ENCODE measurements around the gene ANKRD63.

Gene ANKRD63

DNA sequence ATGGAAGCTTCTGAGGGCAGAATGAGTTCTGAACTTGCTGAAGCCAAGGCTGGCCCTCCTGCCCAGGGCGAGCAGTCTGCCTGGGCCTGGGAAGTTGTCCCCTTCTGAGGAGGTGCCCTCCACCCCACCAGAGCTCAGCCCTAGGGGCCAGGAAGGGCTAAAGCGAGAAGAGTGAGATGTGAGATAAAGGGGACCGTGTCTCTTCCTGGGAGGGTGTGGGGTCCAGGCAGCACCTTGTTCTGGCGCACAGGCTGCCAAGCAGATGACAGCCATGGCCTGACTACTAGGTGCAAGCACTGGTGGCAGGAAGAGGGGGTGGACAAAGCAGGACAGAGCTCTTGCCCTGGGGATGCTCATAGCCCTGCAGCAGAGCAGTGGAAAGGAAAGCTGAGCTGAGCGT lies 40.3 kb downstream of the ANKRD63 start:
- no peak for DNase-seq (ENCODE audit: low read depth)

DNA sequence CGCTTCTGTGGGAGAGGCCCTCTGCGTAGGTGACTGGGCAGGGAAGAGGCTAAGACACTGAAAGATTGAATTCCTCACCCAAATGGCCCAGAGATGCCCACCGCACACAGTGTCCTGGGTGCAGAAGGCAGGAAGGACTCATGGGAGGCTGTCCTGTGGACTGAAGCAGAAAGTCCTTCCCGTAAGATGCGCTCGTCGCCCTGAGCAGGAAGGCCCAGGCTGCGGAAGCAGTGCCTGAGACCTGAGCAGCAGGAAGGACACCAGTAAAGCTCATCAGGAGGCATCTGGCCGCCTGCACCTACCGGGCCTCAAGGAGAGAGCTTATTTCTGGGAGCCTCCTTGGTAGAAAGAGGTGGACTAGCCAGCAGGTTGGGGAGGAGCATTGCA lies 40.7 kb downstream of the ANKRD63 start:
- DNase-seq (ENCODE audit: low read depth), result no peak

DNA sequence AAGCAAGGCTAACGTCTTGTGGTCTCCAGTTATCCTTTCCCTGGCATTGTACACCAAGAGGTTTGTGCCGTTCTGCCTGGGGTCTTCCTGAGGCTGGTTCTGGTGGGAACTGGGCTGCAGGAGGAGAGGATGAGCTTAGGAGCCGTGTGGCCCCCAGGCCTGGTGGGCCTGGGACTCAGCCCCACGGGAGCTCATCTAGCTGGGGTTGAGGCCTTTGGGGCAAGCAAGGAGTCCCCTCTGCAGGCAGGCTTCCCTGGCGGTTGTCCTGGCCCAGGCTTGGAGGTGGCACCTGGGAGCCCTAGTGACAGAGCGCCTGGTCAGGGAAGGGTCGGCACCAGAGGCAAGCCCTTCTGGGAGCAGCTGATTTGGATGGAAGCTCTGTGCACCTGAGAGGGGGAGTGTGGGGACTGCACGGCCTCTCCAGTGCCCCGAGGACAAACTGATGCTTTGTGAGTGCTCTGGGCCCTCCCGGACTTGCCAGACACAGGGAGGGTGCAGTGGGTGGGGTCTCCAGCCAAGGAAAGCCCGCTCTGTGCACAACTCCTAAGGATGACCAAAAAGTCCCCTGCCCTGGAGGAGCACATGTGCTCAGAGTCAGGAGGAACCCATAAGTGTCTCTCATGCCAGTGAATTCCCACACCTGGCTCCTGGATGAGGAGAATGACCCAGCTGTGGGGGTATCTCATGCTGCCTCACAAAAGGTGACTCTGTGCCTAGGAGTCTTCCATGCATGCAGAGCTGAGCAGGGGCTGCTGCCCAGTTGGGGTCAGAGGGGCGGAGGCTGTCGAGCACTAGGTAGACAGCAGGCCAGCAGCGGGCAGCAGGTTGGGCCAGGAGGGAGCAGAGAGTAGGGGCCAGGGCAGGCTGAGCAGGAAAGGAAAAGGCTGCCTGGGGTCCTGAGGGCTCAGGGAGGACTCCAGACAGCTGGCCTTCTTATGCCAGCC lies 41.3 kb downstream of the ANKRD63 start:
- DNase-seq (ENCODE audit: low read depth), result no peak

DNA sequence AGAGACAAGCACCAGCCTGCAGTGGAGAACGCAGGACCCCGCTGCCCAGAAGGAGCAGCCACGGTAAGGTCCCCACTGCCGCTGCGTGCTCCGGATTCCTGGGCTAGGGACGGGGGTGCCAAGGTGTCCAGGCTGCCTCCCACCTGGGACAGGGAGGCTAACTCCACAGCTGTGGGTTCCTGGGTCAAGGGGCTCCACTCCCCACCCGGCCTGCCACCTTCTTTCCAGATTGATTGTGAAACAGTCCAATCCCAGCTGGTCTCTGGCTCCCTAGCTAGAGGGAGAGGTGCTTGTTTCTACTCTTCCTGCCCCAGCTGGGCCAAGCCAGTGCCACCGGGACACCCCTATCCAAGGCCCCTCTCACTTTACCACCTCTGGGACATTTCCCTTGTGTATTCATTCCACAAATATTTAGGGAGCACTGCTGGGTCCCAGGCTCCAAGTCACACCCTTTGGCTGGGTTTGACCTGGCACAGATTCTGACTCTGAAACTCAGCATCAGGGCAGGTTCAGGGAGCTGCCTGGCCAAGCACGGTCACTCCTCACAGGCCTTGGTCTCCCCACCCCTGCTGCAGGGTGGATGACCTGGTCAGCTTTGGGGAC lies 42.1 kb downstream of the ANKRD63 start:
- no peak for DNase-seq (ENCODE audit: low read depth)

DNA sequence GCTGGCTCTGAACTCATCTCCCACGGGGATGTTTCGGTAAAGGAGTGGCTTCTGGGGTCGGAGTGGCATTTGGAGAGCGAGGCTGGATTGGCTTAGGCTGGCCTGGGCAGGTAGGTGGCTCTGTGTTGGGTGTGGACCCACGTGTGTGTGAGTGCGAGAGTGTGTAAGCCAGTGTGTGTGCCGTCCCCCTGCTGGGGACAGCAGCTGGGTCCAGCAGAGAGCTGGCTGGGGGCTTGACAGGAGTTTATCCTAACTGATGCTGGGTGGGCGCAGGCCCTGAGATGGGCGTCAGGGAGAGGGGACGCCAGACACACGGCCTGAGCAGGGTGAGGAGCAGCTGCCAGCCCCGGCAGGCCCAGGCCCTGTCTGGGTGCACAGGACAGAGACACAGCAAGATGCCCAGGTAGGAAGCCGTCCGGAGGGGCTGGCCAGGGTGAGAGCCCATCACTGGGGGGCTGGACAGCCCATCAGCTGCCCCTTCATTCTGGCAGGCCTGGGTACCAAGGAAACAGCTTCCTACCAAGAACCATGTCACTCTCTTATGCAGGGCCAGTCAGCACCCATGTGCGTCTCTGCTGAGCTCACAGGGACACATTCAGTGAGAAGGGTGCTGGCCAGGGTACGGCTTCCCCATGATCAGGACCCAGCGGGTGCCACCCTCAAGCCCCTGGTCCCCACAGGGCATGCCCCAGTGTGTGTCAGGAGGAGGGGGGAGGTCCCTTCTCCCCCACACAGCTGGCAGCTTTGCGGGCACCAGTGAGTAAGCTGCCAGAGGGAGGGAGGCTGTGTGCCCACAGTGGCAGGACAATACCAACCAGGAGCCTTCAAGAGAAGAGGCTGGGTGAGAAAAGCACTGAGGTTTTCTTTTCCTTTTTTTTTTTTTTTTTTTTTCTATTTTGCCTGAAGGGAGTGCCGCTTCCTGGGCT lies 42.9 kb downstream of the ANKRD63 start:
- no peak for DNase-seq (ENCODE audit: low read depth)

DNA sequence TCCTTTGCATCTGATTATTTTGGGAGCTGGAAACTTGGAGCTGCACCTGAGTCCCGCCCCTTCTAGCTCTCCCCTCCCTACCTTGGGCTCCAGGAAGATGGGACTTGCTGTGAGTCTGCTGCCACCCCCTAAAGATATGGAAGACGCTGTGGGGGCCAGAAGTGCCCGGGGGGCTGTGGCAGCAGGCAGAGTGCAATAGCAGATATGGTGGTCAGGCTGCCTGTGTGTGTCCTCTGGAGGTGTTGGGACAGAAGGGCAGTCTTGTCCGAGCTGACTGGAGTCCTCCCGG lies 43.5 kb downstream of the ANKRD63 start:
- no peak for DNase-seq (ENCODE audit: low read depth)

DNA sequence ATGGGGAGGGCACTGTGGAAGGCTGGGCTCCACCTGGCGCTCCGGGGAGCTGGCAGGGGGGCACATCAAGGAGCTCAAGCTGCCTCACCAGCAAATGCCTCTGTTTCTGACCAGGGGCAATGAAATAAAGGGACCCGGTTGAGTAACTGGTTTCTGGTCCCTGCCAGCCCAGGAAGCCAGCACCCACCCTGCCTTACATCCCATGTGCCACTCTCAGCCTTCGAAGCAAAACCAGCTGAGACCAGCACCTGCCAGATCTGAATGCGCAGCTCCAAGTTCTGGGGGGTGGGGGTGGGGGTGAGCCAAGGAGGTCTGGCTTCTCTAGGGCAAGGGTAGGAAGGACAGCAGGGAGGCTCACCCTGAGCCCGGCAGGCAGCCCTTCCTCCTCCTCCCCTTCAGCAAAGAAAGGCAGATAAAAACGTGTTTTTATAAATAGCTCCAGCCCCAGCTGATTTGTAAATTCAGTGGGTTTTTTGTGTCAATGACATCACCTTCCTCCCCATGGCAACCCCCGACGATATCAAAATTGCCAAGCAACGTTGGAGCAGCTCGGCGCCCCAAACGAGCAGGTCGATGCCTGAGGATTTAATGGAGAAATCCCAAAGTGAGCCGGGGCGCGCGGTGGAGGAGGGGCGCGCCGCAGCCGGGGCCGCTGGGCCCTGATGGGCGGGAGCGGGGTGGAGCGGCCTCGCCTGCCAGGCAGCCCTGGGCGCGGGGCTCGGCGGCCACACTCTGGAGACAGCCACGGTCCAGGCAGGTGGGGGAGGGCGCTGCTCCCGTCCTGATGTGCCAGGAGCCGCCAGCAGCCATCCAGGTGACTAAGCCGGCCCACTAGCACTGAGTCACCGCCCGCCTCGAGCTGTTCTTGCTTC lies 44.1 kb downstream of the ANKRD63 start, which contains the start of gene PAK6:
Gene PAK6 (plus strand): TSS at position 532 of the 872 bp plus-strand sequence. CDS start 25,723 bp downstream, outside the sequence.
- DNase-seq (ENCODE audit: low read depth), result no peak

DNA sequence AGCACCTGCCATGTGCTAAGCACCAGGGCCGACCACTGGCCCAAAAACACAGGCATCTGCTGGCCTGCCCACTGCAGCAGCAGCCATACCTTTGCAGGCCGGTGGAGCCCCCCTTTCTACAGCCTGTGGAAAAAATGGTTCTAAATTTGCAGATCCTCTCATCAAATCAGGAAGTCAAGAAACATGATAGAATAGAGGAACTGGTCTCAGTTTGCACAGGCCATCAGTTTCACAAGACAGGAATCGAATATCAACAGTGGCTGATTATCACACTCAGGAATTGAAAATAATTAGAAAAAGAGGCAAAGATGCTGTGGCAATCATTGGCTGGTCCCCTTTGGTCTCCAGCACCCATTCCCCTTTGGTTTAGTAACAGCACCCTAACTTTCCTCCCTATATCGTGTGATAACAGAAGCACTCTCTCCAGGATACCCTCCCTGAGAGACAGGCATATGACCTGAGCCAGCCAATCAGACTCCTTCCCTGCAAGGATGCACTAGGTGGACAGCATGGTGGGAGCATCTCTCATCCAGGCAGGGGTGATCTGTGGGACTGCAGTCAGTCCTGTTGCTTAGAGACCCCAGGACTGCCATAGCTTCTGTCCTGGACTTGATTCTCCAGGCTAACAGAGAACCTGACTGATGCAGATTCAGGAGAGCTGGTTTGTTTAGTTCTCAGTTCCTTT lies 47.5 kb downstream of the ANKRD63 start:
- no peak for DNase-seq (ENCODE audit: low read depth)

DNA sequence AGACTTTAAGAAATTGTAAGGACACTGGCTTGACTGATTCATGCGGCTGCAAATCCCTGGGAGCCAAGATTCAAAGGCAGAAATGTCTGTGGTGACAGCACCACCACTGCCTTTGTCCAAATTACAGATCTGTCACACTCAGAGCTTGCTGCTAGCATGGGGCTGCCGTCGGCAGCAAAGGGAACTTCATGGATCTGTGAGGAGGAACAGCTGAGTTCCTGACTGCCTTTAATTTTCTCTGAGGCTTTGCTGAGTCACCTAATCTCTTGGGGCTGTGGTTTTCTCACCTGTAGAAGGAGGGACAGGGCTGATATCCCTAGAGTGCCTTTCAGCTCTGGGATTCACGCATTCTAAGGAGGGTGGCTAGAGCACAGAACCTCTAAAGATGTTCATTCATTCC lies 48.1 kb downstream of the ANKRD63 start:
- DNase-seq (ENCODE audit: low read depth), result no peak

DNA sequence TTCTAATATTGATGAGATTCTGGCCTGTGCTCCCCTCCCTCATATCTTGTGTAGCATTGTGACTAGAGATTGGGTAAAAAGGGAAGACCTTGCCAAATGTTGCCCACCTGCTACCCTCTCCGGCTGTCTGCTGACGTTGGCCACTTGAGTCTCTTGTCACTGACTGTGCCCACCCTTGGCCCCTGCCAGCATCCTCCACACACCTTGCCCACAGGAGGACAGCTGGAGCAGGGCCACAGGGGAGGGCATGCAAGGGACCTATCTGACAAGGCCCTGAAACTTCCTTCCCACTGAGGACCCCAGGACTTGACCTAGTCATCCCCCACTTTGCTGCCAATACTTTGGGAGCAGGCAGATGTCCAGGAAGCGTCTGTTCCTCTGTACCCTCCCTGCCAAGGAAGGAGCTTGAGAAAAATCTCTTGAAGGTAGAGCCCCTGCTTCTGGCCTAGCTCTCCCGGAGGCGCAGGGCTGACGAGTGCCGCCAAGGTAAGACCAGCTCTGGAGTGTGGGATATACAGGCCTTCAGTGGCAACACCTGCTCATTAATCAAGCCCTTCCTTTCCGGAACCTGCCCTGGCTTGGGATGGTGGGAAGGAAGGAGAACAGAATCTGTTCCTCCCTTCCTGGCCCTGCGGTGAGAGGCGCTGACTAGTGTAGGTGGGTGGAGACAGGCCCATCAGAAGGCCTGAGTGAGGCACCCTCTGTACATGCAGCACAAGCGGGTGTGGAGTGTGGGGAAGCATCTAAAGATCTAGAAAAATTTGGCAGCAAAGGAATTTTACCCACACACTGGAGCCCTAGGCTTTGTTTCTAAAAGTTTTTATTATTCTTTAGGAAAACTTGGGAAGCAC lies 48.9 kb downstream of the ANKRD63 start:
- no peak for DNase-seq (ENCODE audit: low read depth)

DNA sequence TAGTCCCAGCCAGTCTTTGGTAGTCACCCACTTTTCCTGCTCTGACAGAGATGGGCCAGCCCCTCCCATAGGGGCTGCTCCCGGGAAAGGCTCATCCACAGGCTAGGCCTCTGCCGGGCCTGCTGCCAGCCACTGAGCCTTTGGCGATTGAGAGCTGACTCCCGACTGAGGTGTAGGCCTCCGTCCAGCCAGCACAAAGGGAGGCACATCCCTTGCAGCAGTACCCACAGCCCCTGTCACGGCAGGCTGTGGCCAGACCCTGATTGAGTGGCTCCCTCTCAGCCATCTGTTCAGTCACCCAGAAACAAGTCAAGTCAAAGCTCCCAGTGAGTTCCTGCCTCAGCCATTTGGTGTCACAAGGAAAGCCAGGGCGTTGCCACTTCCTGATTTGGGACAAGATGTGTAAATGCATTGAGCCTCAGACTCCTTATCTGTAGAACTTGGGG lies 50.2 kb downstream of the ANKRD63 start:
- DNase-seq (ENCODE audit: low read depth), result no peak

Measured in stimulated activated CD8-positive, alpha-beta memory T cell treated with anti-CD3 and anti-CD28 coated beads, Interleukin-15, amount 100 ng/mL, for 1 hour (primary cell).